Measurements from ENCODE around the gene RBMXL3.

The RBMXL3 gene

GRCh38 chrX:115234461-115234860 lies 45.3 kb downstream of the RBMXL3 start:
- DNase-seq = no peak

- no peak for DNase-seq
Observed at GRCh38 chrX:115236560-115236959, 47.4 kb downstream of the RBMXL3 start.

- DNase-seq = no peak
Observed at GRCh38 chrX:115237056-115237455, 47.8 kb downstream of the RBMXL3 start.

Measured in activated CD4-positive, alpha-beta T cell treated with anti-CD3 and anti-CD28 coated beads, Interleukin-2, amount 50 U/mL, for 16 hours (primary cell).